K562 (cell line): ENCODE data around the gene ITGAV. TPM values are rescaled to one million over a fixed set of nuclear protein-coding genes. Genes with fewer than 3 reads are reported as not detected.
A peak's percentile ranks its signal among the peaks of the same experiment; 100 is the strongest.

Experiments used
- ADNP ChIP-seq: fragments of 200-800 bp; sonication (Bioruptor generic); IDR thresholded peaks from 2 replicates; pipeline ENCODE4 v1.6.1; 2016; ENCODE audit warnings: missing genetic modification characterization, missing compliant biosample characterization
- BMI1 ChIP-seq: fragments of 150-350 bp; IDR thresholded peaks from 2 replicates; pipeline ENCODE4 v1.6.1; 2014; ENCODE audit warnings: low read length
- CEBPG ChIP-seq, 3 experiments: fragments of 200-800 bp in 1 of 3; sonication (Bioruptor generic) in 1 of 3; sonication (generic) in 1 of 3; formaldehyde crosslinking in 1 of 3; IDR thresholded peaks in 2 of 3; conservative IDR thresholded peaks in 1 of 3; 2 replicates each; pipeline versions ENCODE4 v1.6.1 to v1.8.0; 2016 to 2022; ENCODE audit warnings: missing compliant biosample characterization in 2 of 3, missing genetic modification characterization in 2 of 3, mild to moderate bottlenecking in 1 of 3, missing genetic modification reagents in 1 of 3
- E2F3 ChIP-seq: fragments of 250-450 bp; sonication (Bioruptor Pico); IDR thresholded peaks from 2 replicates; pipeline ENCODE4 v1.4.0; 2020; ENCODE audit warnings: mild to moderate bottlenecking
- EP400 ChIP-seq: fragments of 450-650 bp; IDR thresholded peaks from 2 replicates; pipeline ENCODE4 v1.6.1; 2017; ENCODE audit warnings: antibody characterized with exemption, mild to moderate bottlenecking, moderate library complexity
- EWSR1 ChIP-seq: fragments of 450-650 bp; IDR thresholded peaks from 2 replicates; pipeline ENCODE4 v1.6.1; 2018; ENCODE audit warnings: borderline replicate concordance, mild to moderate bottlenecking, low read depth, moderate library complexity; ENCODE audit not compliant: partially characterized antibody
- KDM4B ChIP-seq, 2 experiments: fragments of 450-650 bp in 1 of 2; sonication (generic) in 1 of 2; IDR thresholded peaks; 2 replicates each; pipeline ENCODE4 v1.6.1; 2016 to 2017; ENCODE audit warnings: borderline replicate concordance in 2 of 2, antibody characterized with exemption in 1 of 2, low read depth in 1 of 2, mild to moderate bottlenecking in 1 of 2
- KDM5B ChIP-seq: fragments of 200-600 bp; sonication (generic); IDR thresholded peaks from 2 replicates; pipeline ENCODE4 v1.6.1; 2012; ENCODE audit warnings: low read depth, mild to moderate bottlenecking, moderate library complexity, low read length, control low read depth, inconsistent platforms; ENCODE audit not compliant: insufficient replicate concordance
- LCOR ChIP-seq: sonication (generic); formaldehyde crosslinking; IDR thresholded peaks from 2 replicates; pipeline ENCODE4 v1.8.0; 2022; ENCODE audit warnings: mild to moderate bottlenecking, missing genetic modification reagents
- MCM7 ChIP-seq, 2 experiments: fragments of 450-650 bp; IDR thresholded peaks; 2 replicates each; pipeline ENCODE4 v1.6.1; 2016 to 2018
- MYBL2 ChIP-seq, 2 experiments: fragments of 450-650 bp in 1 of 2; sonication (generic) in 1 of 2; formaldehyde crosslinking in 1 of 2; IDR thresholded peaks; 2 replicates each; pipeline versions ENCODE4 v1.6.1 to v1.8.1; 2017 to 2022; ENCODE audit warnings: borderline replicate concordance in 1 of 2, inconsistent platforms in 1 of 2, low read depth in 1 of 2, mild to moderate bottlenecking in 1 of 2, missing genetic modification reagents in 1 of 2, moderate library complexity in 1 of 2
- MYNN ChIP-seq, 2 experiments: sonication (generic); formaldehyde crosslinking in 1 of 2; IDR thresholded peaks; 2 replicates each; pipeline versions ENCODE4 v1.5.0 to v1.6.1; 2016 to 2020; ENCODE audit warnings: antibody characterized with exemption in 1 of 2, missing genetic modification reagents in 1 of 2
- SMAD2 ChIP-seq: fragments of 150-350 bp; IDR thresholded peaks from 2 replicates; pipeline ENCODE4 v1.6.1; 2014; ENCODE audit warnings: low read depth, mild to moderate bottlenecking, low read length
- TAF1 ChIP-seq: IDR thresholded peaks from 2 replicates; pipeline ENCODE4 v1.6.1; 2011; ENCODE audit warnings: mild to moderate bottlenecking, low read length, moderate library complexity; ENCODE audit not compliant: insufficient read depth, control insufficient read depth, severe bottlenecking; ENCODE audit errors: extremely low read depth
- TSC22D4 ChIP-seq: fragments of 450-650 bp; IDR thresholded peaks from 2 replicates; pipeline ENCODE4 v1.6.1; 2016; ENCODE audit warnings: missing genetic modification characterization, missing biosample characterization, control low read depth
- ZBTB17 ChIP-seq: fragments of 450-650 bp; formaldehyde crosslinking; IDR thresholded peaks from 2 replicates; pipeline ENCODE4 v1.4.0; 2020; ENCODE audit warnings: mild to moderate bottlenecking
- ZNF282 ChIP-seq: sonication (generic); formaldehyde crosslinking; IDR thresholded peaks from 2 replicates; pipeline ENCODE4 v1.8.1; 2023; ENCODE audit warnings: missing genetic modification reagents
- ZNF347 ChIP-seq: fragments of 450-650 bp; formaldehyde crosslinking; IDR thresholded peaks from 2 replicates; pipeline ENCODE4 v1.4.0; 2020; ENCODE audit warnings: low read depth, mild to moderate bottlenecking, moderate library complexity
- ZNF384 ChIP-seq: IDR thresholded peaks from 2 replicates; pipeline ENCODE4 v1.6.1; 2012; ENCODE audit warnings: low read depth, low read length, improper control_type of control experiment
- ZNF431 ChIP-seq: sonication (generic); formaldehyde crosslinking; IDR thresholded peaks from 2 replicates; pipeline ENCODE4 v1.8.0; 2022; ENCODE audit warnings: mild to moderate bottlenecking, missing genetic modification reagents
- ZNF586 ChIP-seq: fragments of 450-650 bp; formaldehyde crosslinking; conservative IDR thresholded peaks from 2 replicates; pipeline ENCODE4 v1.4.0; 2020; ENCODE audit warnings: mild to moderate bottlenecking, moderate library complexity
- polyA plus RNA-seq, 8 experiments: library from polyadenylated mRNA; depleted of rRNA in 4 of 8; stranded (reverse) in 5 of 8; unstranded in 3 of 8; fragments of >200 nt; fragmentation: Nextera tagmentation in 2 of 8; fragmentation: Illumina TruSeq in 1 of 8; extraction: Ambion mirVana in 2 of 8; extraction: Trizol in 1 of 8; gene quantifications; 2 replicates each; pipeline versions ENCODE4 v1.2.1 to v1.2.3, GENCODE V29; 2011 to 2014; ENCODE audit warnings: inconsistent platforms in 1 of 8, missing spikeins in 1 of 8
- total RNA-seq, 7 experiments: library from RNA; depleted of rRNA in 6 of 7; stranded (reverse); fragments of >200 nt in 6 of 7; fragmentation: Illumina TruSeq in 2 of 7; extraction: Trizol in 2 of 7; gene quantifications; 2 replicates each; pipeline versions ENCODE4 v1.2.1 to v1.2.3, GENCODE V29; 2011 to 2021; ENCODE audit warnings: low replicate concordance in 1 of 7
- TF ChIP-seq, protein P1 (sequence below): fragments of 250-450 bp; sonication (Bioruptor Pico); IDR thresholded peaks from 2 replicates; pipeline ENCODE4 v1.8.0; 2021; ENCODE audit warnings: borderline replicate concordance, mild to moderate bottlenecking, moderate library complexity; ENCODE audit not compliant: poor library complexity, severe bottlenecking
- TF ChIP-seq, protein P2 (sequence below): fragments of 250-450 bp; sonication (Bioruptor Pico); IDR thresholded peaks from 2 replicates; pipeline ENCODE4 v1.8.0; 2022; ENCODE audit warnings: inconsistent platforms, mild to moderate bottlenecking, moderate library complexity, borderline replicate concordance
- TF ChIP-seq, protein P3 (sequence below): fragments of 450-650 bp; formaldehyde crosslinking; IDR thresholded peaks from 2 replicates; pipeline ENCODE4 v1.4.0; 2022; ENCODE audit warnings: missing genetic modification characterization

Gene ITGAV
- total and polyA plus RNA-seq, 9 of the 15 experiments (the other 6 are each of a cell fraction or from before 2014, with no cell fraction given) = 3.7 to 17.7 (median 10.7) TPM

DNA sequence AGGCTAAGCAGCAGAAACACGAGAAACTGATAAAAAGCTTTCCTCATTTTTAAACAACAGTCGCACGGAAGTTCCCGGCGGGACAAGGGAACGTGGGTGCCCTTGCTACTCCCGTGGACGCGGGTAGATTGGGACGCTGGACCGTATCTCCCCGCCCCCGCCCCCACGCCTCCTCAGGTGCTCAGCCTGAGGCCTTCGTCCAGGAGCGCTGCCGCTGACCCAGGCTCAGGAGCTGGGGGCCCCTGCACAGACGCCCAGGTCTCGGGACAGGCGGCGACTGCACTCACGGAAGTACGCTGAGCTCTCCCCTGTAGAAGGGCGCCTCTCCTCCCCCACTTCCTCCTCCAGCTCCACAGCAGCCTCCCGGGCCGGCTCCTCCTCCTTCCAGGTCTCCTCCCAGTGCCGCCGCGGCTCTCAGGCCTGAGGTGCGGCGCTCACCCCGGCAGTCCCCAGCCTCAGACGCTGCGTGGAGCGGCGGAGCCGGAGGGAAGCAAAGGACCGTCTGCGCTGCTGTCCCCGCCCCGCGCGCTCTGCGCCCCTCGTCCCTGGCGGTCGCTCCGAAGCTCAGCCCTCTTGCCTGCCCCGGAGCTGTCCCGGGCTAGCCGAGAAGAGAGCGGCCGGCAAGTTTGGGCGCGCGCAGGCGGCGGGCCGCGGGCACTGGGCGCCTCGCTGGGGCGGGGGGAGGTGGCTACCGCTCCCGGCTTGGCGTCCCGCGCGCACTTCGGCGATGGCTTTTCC lies at the start of gene ITGAV (continued):
- peak in 1 of 2 experiments; percentile 67; a peak in 1 of 4 replicates for TF ChIP-seq KDM4B (IDR thresholded peaks at IDR 0.05; ENCODE audit: borderline replicate concordance in 2 of 2, low read depth in 1 of 2)
- no peak for TF ChIP-seq SMAD2
- TF ChIP-seq EWSR1 = no peak
- no peak for TF ChIP-seq MCM7 (IDR thresholded peaks at IDR 0.05)
- no peak for TF ChIP-seq ZNF347 (CRISPR knock-in tag)
- TF ChIP-seq, protein P1, sequence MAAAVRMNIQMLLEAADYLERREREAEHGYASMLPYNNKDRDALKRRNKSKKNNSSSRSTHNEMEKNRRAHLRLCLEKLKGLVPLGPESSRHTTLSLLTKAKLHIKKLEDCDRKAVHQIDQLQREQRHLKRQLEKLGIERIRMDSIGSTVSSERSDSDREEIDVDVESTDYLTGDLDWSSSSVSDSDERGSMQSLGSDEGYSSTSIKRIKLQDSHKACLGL = no peak
- peak; percentile 19; the same call in 1 of the 2 replicates for TF ChIP-seq MYNN (IDR thresholded peaks at IDR 0.05)
- no peak for TF ChIP-seq MYNN (CRISPR knock-in tag; IDR thresholded peaks at IDR 0.05)
- peak; percentile 82 for TF ChIP-seq TAF1
- TF ChIP-seq ZNF431 (CRISPR knock-in tag) = 0 out of 2 replicates have a peak, but pooled peaks have one; percentile 66
- TF ChIP-seq ZNF586 (CRISPR knock-in tag) = no peak
- 0 out of 2 replicates have a peak, but pooled peaks have one; percentile 68 for TF ChIP-seq ZNF282 (CRISPR knock-in tag)
- TF ChIP-seq MYBL2 (IDR thresholded peaks at IDR 0.05; ENCODE audit: low read depth) = no peak
- no peak for TF ChIP-seq MYBL2 (CRISPR knock-in tag; IDR thresholded peaks at IDR 0.05; ENCODE audit: borderline replicate concordance)
- TF ChIP-seq TSC22D4 (tag) = no peak
- TF ChIP-seq CEBPG (CRISPR knock-in tag; IDR thresholded peaks at IDR 0.05) = no peak
- TF ChIP-seq CEBPG (tag; conservative IDR thresholded peaks at IDR 0.05 in 1 of 2, IDR thresholded peaks at IDR 0.05 in 1 of 2) = no peak
- TF ChIP-seq BMI1 = no peak
- TF ChIP-seq ZNF384 = no peak
- TF ChIP-seq EP400 = peak; percentile 72
- TF ChIP-seq, protein P2, sequence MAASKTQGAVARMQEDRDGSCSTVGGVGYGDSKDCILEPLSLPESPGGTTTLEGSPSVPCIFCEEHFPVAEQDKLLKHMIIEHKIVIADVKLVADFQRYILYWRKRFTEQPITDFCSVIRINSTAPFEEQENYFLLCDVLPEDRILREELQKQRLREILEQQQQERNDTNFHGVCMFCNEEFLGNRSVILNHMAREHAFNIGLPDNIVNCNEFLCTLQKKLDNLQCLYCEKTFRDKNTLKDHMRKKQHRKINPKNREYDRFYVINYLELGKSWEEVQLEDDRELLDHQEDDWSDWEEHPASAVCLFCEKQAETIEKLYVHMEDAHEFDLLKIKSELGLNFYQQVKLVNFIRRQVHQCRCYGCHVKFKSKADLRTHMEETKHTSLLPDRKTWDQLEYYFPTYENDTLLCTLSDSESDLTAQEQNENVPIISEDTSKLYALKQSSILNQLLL = no peak
- TF ChIP-seq KDM5B = peak; percentile 99
- TF ChIP-seq E2F3 (CRISPR knock-in tag) = peak; percentile 72; the same call in 1 of the 2 replicates
- no peak for TF ChIP-seq ADNP (tag)
- no peak; the same call in 1 of the 2 replicates for TF ChIP-seq LCOR (CRISPR knock-in tag)
- TF ChIP-seq, protein P3, sequence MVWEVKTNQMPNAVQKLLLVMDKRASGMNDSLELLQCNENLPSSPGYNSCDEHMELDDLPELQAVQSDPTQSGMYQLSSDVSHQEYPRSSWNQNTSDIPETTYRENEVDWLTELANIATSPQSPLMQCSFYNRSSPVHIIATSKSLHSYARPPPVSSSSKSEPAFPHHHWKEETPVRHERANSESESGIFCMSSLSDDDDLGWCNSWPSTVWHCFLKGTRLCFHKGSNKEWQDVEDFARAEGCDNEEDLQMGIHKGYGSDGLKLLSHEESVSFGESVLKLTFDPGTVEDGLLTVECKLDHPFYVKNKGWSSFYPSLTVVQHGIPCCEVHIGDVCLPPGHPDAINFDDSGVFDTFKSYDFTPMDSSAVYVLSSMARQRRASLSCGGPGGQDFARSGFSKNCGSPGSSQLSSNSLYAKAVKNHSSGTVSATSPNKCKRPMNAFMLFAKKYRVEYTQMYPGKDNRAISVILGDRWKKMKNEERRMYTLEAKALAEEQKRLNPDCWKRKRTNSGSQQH (CRISPR knock-in tag) = no peak
- peak; percentile 94 for TF ChIP-seq ZBTB17 (CRISPR knock-in tag)
